ENCODE data around the gene PLBD1.

PLBD1 gene

GRCh38 chr12:14563046-14563445, 4.6 kb downstream of the PLBD1 start:
- DNase-seq: no peak

GRCh38 chr12:14562279-14562678, 5.4 kb downstream of the PLBD1 start:
- DNase-seq: no peak

DNA sequence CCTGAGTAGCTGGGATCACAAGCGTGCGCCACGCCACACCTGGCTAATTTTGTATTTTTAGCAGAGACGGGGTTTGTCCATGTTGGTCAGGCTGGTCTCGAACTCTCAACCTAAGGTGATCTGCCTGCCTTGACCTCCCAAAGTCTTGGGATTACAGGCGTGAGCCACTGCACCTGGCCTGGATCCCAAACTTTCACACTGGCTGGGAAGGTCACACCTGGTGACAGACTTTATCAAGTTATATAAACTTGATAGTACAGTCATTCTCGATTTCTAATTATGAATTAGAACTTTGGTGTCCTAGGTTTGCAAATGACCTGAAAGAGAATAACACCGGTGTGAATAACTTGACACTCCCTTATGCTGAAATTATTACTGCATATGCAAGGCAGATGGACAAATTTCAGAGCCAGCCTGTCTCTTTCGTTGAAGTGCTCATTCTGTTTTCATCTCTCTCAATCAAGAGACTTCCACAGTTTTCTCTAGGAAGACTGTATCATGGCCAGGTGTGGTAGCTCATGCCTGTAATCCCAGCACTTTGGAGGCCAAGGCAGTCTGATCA, 5.9 kb downstream of the PLBD1 start:
- DNase-seq: no peak

DNA sequence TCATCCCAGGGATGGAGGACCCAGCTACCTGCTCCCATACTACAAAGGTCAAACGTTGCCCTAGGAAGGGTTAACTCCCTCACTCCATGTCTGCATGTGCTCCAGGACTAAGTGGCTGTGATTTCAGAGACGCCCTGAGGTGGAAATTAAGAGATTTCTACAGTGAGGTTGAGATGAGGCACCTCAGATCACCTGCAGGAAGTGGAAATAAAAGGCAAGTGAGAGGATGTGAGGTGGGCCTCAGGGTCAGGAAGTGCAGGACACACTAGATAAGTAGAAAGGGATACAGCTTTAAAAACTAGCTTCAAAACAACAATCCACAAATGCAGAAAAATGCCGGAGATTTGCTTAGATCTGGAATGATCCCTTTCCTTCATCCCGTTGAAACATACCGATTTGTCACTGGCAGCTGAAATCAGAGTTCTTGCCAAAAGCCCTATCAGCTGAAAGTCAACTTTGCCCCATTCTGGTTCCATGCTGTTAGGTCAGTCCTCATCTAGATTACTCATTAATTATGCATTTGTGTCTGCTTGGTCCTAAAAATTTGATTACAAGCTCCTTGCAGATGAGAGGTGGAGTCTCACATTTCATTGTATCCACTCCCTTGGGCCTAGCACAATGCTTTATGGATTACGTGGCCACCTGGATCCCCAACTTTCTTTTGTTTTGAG, 6.6 kb downstream of the PLBD1 start:
- DNase-seq: no peak

DNA sequence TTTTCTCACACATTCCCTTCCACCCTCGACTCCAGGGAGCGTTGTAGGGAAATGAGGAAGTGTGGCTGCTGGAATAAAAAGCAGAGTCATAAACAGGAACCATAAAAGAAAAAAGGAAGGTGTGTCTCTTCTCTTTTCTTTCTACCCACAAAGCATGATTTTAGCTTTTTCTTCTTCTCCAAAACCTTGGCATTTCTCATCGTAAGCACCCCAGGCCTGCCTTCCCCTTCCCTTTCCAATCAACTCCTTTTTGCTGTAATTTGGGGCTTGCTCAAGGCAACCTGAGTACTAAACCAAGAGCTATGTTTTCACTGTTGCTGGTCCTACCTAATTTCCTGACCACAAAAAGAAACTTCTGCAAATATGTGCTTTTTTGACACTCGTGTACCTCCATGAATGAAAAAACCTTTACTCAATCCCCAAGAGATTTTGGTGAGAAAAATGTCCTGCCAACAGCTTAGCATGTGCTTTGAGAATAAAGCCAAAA, 9.2 kb downstream of the PLBD1 start:
- DNase-seq: no peak

DNA sequence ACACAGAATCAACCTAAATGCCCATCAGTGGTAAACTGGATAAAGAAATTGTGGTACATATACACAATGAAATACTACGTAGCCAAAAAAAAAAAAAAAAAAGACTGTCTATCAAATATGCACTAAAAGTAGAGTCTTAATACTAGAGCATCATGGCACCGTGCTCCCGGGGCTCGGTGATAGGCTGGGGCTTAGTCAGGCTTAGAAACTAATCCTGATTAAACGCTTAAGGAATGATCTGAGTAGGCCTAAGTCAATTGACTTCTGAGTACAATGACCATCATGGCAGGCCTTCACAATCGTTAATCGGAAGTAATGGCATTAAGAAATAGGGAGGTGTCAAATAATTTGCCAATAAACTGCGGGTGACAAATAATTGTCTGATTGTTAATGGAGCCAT, 9.7 kb downstream of the PLBD1 start:
- DNase-seq: no peak

- DNase-seq: no peak
Measured at GRCh38 chr12:14554281-14555007, 13.2 kb downstream of the PLBD1 start.

DNA sequence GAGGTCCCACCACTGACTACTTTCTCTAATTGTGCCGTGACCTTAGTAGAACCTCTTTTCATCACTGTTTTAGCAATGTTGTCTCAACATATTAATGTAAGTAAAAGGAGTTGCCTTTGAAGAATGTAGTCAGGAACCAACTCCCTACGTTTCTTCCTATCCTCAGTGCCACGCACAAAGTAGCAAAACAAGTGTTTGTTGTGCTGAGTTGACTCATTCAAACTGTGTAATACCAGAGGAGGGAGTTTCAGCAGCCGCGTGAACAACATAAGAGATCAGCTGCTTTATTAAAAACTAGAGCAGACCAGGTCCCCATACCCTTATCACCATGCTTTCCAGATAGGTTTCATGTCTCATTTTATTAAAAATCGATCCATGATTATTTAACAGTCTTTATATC, 19.1 kb downstream of the PLBD1 start:
- no peak for DNase-seq

- no peak for DNase-seq
Measured at GRCh38 chr12:14547571-14547970, 20.1 kb downstream of the PLBD1 start.

- no peak for DNase-seq
Measured at GRCh38 chr12:14545144-14546124, 22.2 kb downstream of the PLBD1 start.

DNA sequence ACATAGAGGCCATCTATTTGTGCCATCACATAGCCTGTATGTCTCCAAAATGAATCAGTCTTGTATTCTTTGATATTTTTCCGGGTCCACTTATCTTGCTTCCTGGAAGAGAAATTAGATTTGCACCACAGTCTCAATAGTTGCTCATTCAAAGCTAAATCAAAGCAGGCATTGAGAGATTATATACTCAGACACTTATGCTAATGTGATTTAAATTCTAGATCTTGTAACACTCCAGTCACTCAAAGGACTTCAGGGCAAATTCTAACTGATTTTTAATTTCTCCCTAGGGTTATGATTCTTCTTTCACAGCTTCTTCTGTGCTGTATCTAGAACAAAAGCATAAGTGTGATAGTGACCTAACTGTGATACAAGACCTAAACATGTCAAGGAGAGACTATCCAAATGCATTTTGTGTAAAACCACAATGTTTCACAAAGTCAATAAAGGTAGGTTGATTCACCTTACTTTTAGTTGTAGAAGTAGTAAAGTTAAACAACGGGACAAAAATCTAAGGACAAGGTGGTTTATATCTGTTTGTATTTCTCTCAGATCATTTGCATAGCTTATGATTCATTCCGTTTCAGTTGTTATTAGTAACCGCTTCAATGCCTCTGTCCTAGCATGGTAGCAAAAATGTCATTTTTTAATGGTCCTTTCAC, 26.8 kb downstream of the PLBD1 start:
- DNase-seq: no peak

GRCh38 chr12:14537088-14537487, 30.6 kb downstream of the PLBD1 start:
- DNase-seq: no peak

- DNase-seq: no peak
Measured at GRCh38 chr12:14532152-14532551, 35.5 kb downstream of the PLBD1 start.

- no peak for DNase-seq
Measured at GRCh38 chr12:14525964-14526363, 41.7 kb downstream of the PLBD1 start.

DNA sequence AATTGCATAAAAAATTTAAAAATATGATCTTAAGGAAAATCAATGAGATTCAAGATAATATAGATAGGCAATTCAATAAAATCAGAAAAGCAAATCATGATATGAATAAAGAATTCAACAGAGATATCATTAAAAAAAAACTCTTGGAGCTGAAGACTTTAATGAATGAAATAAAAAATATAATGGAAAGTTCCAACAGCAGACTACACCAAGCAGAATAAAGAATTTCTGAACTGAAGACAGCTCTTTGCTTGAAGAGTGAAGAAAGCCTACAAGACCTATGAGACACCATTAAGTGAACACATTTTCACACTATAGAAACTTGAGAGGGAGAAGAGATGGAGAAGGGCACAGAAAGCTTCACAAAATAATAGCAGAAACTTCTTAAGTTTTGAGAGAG, 45.9 kb downstream of the PLBD1 start:
- no peak for DNase-seq

DNA sequence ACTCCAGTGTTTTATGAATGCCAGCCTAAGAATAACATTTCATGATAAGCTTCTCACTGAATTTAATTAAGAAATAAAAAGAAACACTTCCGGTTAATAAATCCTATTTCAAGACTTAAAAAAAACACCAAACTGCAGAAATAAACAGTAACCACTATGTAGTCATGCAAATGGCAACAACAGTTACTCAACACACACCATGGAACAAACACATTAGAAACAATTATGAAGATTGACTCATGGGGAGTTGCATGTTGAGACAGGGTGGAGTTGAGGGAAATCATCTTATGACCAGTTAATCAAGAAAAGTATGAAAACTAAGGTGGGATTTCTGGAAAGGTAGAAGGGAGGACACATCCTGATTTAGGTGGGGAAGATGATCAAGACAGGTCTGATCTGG, 52.7 kb downstream of the PLBD1 start:
- DNase-seq: no peak

- DNase-seq: no peak
Measured at GRCh38 chr12:14514154-14514842, 53.4 kb downstream of the PLBD1 start.

- no peak for DNase-seq
Measured at GRCh38 chr12:14510574-14510973, 57.1 kb downstream of the PLBD1 start.

GRCh38 chr12:14505626-14506596, 61.8 kb downstream of the PLBD1 start:
- no peak for DNase-seq

- DNase-seq: no peak
Measured at GRCh38 chr12:14495326-14495725, 72.4 kb downstream of the PLBD1 start.

GRCh38 chr12:14482886-14483285, 84.8 kb downstream of the PLBD1 start:
- DNase-seq: no peak
